ENCODE measurements around the gene ADARB2. TPM values are rescaled to one million over a fixed set of nuclear protein-coding genes. Genes with fewer than 3 reads are reported as not detected.

ADARB2 gene
- polyA plus RNA-seq, 1 of the 3 experiments (the other 2 are of a cell fraction) = not detected

DNA sequence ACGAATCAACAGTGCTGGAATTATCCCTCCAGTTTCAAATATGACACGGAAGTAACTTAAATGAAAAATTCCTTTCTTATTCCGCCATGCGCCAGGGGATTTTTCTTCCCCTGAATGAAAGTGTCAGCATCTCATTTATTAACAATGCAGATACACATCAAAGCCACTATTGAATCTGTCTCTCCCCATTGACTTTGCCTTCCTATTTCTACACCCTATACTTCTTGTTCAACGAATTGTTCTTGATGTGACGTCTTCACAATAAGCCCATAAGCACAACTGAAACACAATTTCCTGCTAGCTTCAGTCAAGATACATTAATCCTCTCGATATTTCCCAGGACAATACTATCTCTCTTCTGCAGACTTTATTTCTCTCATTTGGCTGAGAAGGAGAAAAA, 253.5 kb downstream of the ADARB2 start:
- WGBS (ENCODE audit: low lambda C conversion rate) = 40% methylated on average over 7 of the region's 7 CpGs
- Histone ChIP-seq H3K9me3 (no peaks in the 10 kb centered on the region), H3K79me2 (ENCODE audit: insufficient read depth) (no peaks in the 10 kb centered on the region), H3K4me2 (no peak overlapping the region), H3K9ac (no peak overlapping the region), H4K20me1 (ENCODE audit: insufficient read depth) (no peaks in the 10 kb centered on the region), H3K4me3 (ENCODE audit: low read depth in 2 of 2, low read length in 1 of 2) (no peak overlapping the region), H3K9me2 (no peaks in the 10 kb centered on the region), H3F3A (replicated peaks; ENCODE audit: insufficient read depth) (no peaks in the 10 kb centered on the region), H3K4me1 (ENCODE audit: control insufficient read depth in 1 of 2, insufficient read depth in 2 of 2, low read depth in 1 of 2, low read length in 1 of 2) (no peaks in the 10 kb centered on the region), H3K36me3 (replicated peaks in 1 of 2; ENCODE audit: control insufficient read depth in 1 of 2, insufficient read depth in 2 of 2, low read length in 1 of 2) (no peaks in the 10 kb centered on the region), H3K27ac (ENCODE audit: low read depth in 2 of 2, low read length in 1 of 2) (no peak overlapping the region), H2AFZ (ENCODE audit: low read depth) (no peak overlapping the region), H3K27me3 (ENCODE audit: insufficient read depth) (no peaks in the 10 kb centered on the region)
- ChIA-PET CTCF (interaction anchor here (1.1 kb wide), 1 partner anchor 1560 kb away, joined by 4 read pairs; no protein-coding TSS in a partner anchor), POLR2A (no interaction called here)
- DNase-seq = no peak
- TF ChIP-seq SIN3A (IDR thresholded peaks at IDR 0.05; ENCODE audit: borderline replicate concordance, low read depth, low read length) = no peak
- TF ChIP-seq RCOR1 (IDR thresholded peaks at IDR 0.05; ENCODE audit: low read length) = no peak
- TF ChIP-seq GABPA (IDR thresholded peaks at IDR 0.05; ENCODE audit: low read depth) = no peak
- no peak for TF ChIP-seq CHD2 (IDR thresholded peaks at IDR 0.05; ENCODE audit: low read length, partially characterized antibody)
- TF ChIP-seq TCF12 (IDR thresholded peaks at IDR 0.05) = no peak
- no peak for TF ChIP-seq EP300 (IDR thresholded peaks at IDR 0.05; ENCODE audit: borderline replicate concordance in 1 of 2, low read depth in 1 of 2, low read length in 1 of 2)

DNA sequence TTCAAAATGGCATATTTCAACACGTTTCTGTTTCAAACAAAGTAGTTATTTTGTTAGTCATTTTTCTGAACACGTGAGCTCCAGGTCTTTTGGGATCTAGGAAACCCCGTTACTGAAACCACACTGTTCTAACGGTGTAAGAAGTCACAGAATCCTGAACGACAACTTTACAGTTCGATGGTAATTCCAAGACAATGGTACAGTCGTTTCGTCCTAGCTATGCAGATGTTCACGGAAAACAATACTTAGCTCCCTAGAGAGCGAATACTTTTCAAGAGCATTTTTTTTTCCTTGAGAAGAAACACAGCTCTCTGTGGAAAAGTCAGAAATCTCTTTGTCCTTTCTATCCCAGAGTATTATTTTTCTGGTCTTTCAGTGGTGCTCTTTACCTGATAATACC, 254.1 kb downstream of the ADARB2 start:
- POLR2A ChIA-PET = no interaction called here
- H3K36me3 ChIP-seq (replicated peaks in 1 of 2; ENCODE audit: control insufficient read depth in 1 of 2, insufficient read depth in 2 of 2, low read length in 1 of 2) = no peaks in the 10 kb centered on the region
- TF ChIP-seq TCF12 (IDR thresholded peaks at IDR 0.05) (no peak), FOXM1 (IDR thresholded peaks at IDR 0.05; ENCODE audit: low read depth) (no peak), RCOR1 (IDR thresholded peaks at IDR 0.05; ENCODE audit: low read length) (no peak), EP300 (IDR thresholded peaks at IDR 0.05; ENCODE audit: borderline replicate concordance in 1 of 2, low read depth in 1 of 2, low read length in 1 of 2) (no peak), NFIC (IDR thresholded peaks at IDR 0.05; ENCODE audit: borderline replicate concordance) (no peak), ELF1 (IDR thresholded peaks at IDR 0.05) (no peak), FOSL2 (IDR thresholded peaks at IDR 0.05; ENCODE audit: borderline replicate concordance, low read depth) (no peak), SIN3A (IDR thresholded peaks at IDR 0.05; ENCODE audit: borderline replicate concordance, low read depth, low read length) (no peak), RAD21 (IDR thresholded peaks at IDR 0.05; ENCODE audit: low read length) (no peak), MEF2A (IDR thresholded peaks at IDR 0.05; ENCODE audit: borderline replicate concordance, low read depth) (no peak), MXI1 (IDR thresholded peaks at IDR 0.05; ENCODE audit: low read depth, low read length) (no peak), JUND (IDR thresholded peaks at IDR 0.05) (no peak), SMC3 (IDR thresholded peaks at IDR 0.05; ENCODE audit: low read depth, low read length) (no peak), NRF1 (IDR thresholded peaks at IDR 0.05; ENCODE audit: low read depth, low read length) (no peak)
- TF ChIP-seq, protein P1, sequence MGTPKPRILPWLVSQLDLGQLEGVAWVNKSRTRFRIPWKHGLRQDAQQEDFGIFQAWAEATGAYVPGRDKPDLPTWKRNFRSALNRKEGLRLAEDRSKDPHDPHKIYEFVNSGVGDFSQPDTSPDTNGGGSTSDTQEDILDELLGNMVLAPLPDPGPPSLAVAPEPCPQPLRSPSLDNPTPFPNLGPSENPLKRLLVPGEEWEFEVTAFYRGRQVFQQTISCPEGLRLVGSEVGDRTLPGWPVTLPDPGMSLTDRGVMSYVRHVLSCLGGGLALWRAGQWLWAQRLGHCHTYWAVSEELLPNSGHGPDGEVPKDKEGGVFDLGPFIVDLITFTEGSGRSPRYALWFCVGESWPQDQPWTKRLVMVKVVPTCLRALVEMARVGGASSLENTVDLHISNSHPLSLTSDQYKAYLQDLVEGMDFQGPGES (IDR thresholded peaks at IDR 0.05; ENCODE audit: low read depth, low read length) = no peak
- TF ChIP-seq, protein P2, sequence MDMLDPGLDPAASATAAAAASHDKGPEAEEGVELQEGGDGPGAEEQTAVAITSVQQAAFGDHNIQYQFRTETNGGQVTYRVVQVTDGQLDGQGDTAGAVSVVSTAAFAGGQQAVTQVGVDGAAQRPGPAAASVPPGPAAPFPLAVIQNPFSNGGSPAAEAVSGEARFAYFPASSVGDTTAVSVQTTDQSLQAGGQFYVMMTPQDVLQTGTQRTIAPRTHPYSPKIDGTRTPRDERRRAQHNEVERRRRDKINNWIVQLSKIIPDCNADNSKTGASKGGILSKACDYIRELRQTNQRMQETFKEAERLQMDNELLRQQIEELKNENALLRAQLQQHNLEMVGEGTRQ (IDR thresholded peaks at IDR 0.05; ENCODE audit: borderline replicate concordance, low read depth, low read length) = no peak

More for the DNA sequence above, 254.1 kb downstream of the ADARB2 start:
- Histone ChIP-seq H3F3A (replicated peaks; ENCODE audit: insufficient read depth) (no peaks in the 10 kb centered on the region), H4K20me1 (ENCODE audit: insufficient read depth) (no peaks in the 10 kb centered on the region), H3K79me2 (ENCODE audit: insufficient read depth) (no peaks in the 10 kb centered on the region), H3K4me1 (ENCODE audit: control insufficient read depth in 1 of 2, insufficient read depth in 2 of 2, low read depth in 1 of 2, low read length in 1 of 2) (no peaks in the 10 kb centered on the region), H3K27ac (ENCODE audit: low read depth in 2 of 2, low read length in 1 of 2) (no peak overlapping the region), H3K9me3 (no peaks in the 10 kb centered on the region), H3K9me2 (no peaks in the 10 kb centered on the region), H3K4me3 (ENCODE audit: low read depth in 2 of 2, low read length in 1 of 2) (no peak overlapping the region), H3K4me2 (no peak overlapping the region), H3K27me3 (ENCODE audit: insufficient read depth) (no peaks in the 10 kb centered on the region), H3K9ac (no peak overlapping the region), H2AFZ (ENCODE audit: low read depth) (no peak overlapping the region)
- CTCF ChIA-PET = interaction anchor here (1.1 kb wide), 1 partner anchor 1560 kb away, joined by 4 read pairs; no protein-coding TSS in a partner anchor
- 30% methylated on average over 10 of the region's 10 CpGs for WGBS (ENCODE audit: low lambda C conversion rate)
- no peak for DNase-seq
